ENCODE results near the gene MOV10. TPM values are rescaled to one million over a fixed set of nuclear protein-coding genes. Genes with fewer than 3 reads are reported as not detected.

MOV10 gene
- total and polyA plus RNA-seq, 2 of the 8 experiments (the other 6 are each of a cell fraction or from before 2014, with no cell fraction given): 57.3 to 109 TPM

- TF ChIP-seq SIX5 (IDR thresholded peaks at IDR 0.05; ENCODE audit: low read depth, low read length): no peak
- no peak for TF ChIP-seq RFX5 (IDR thresholded peaks at IDR 0.05; ENCODE audit: borderline replicate concordance, low read depth, low read length)
These were observed 34.0 kb downstream of the MOV10 start (continued) for GRCh38 chr1:112708489-112708888.
